SK-N-SH treated with all-trans-retinoic acid at 6 μM for 48 hours (cell line): ENCODE measurements around the gene LMTK2.

Experiments
- ATAC-seq: fragments of 200-7000 bp; cut with Tn5 transposase; 3 replicates; pipeline ENCODE4 v1.9.1; 2020; ENCODE audit warnings: mild to moderate bottlenecking, moderate library complexity
- ARNTL ChIP-seq: fragments of 450-650 bp; formaldehyde crosslinking; IDR thresholded peaks from 2 replicates; pipeline ENCODE4 v1.5.0; 2020; ENCODE audit warnings: low read depth, mild to moderate bottlenecking, moderate library complexity, borderline replicate concordance
- BACH2 ChIP-seq: fragments of 250-450 bp; sonication (Bioruptor Pico); IDR thresholded peaks from 2 replicates; pipeline ENCODE4 v1.9.0; 2021; ENCODE audit warnings: mild to moderate bottlenecking, borderline replicate concordance
- CSDC2 ChIP-seq: fragments of 250-450 bp; sonication (Bioruptor Pico); IDR thresholded peaks from 2 replicates; pipeline ENCODE4 v1.5.0; 2020; ENCODE audit warnings: mild to moderate bottlenecking, moderate library complexity
- ESRRG ChIP-seq: fragments of 250-450 bp; sonication (Bioruptor Pico); IDR thresholded peaks from 2 replicates; pipeline ENCODE4 v1.6.1; 2021; ENCODE audit warnings: mild to moderate bottlenecking
- GLIS3 ChIP-seq: fragments of 250-450 bp; sonication (Bioruptor Pico); IDR thresholded peaks from 2 replicates; pipeline ENCODE4 v1.5.0; 2020; ENCODE audit warnings: mild to moderate bottlenecking, moderate library complexity
- ISL1 ChIP-seq: fragments of 250-450 bp; sonication (Bioruptor Pico); IDR thresholded peaks from 2 replicates; pipeline ENCODE4 v2.1.2; 2022; ENCODE audit warnings: mild to moderate bottlenecking, moderate library complexity
- OSR1 ChIP-seq: fragments of 250-450 bp; sonication (Bioruptor Pico); IDR thresholded peaks from 2 replicates; pipeline ENCODE4 v1.8.0; 2022; ENCODE audit warnings: moderate library complexity, mild to moderate bottlenecking, inconsistent platforms
- PPARA ChIP-seq: fragments of 250-450 bp; sonication (Bioruptor Pico); IDR thresholded peaks from 2 replicates; pipeline ENCODE4 v1.5.0; 2020; ENCODE audit warnings: mild to moderate bottlenecking, borderline replicate concordance
- SNAI2 ChIP-seq: fragments of 250-450 bp; sonication (Bioruptor Pico); IDR thresholded peaks from 2 replicates; pipeline ENCODE4 v1.5.0; 2020; ENCODE audit warnings: mild to moderate bottlenecking, moderate library complexity
- TCF4 ChIP-seq: fragments of 250-450 bp; sonication (Bioruptor Pico); IDR thresholded peaks from 2 replicates; pipeline ENCODE4 v1.8.0; 2021; ENCODE audit warnings: mild to moderate bottlenecking, moderate library complexity, borderline replicate concordance
- TOX ChIP-seq: fragments of 250-450 bp; sonication (Bioruptor Pico); IDR thresholded peaks from 2 replicates; pipeline ENCODE4 v1.8.0; 2021; ENCODE audit warnings: mild to moderate bottlenecking, moderate library complexity, borderline replicate concordance
- ZC3H10 ChIP-seq: fragments of 250-450 bp; sonication (Bioruptor Pico); IDR thresholded peaks from 2 replicates; pipeline ENCODE4 v1.5.1; 2021; ENCODE audit warnings: mild to moderate bottlenecking, moderate library complexity
- ZFP30 ChIP-seq: fragments of 450-650 bp; formaldehyde crosslinking; IDR thresholded peaks from 2 replicates; pipeline ENCODE4 v1.5.0; 2022; ENCODE audit warnings: mild to moderate bottlenecking, moderate library complexity
- ZNF565 ChIP-seq: fragments of 450-650 bp; formaldehyde crosslinking; conservative IDR thresholded peaks from 2 replicates; pipeline ENCODE4 v1.5.0; 2020; ENCODE audit warnings: low read depth, mild to moderate bottlenecking, moderate library complexity
- ZNF8 ChIP-seq: fragments of 450-650 bp; formaldehyde crosslinking; IDR thresholded peaks from 2 replicates; pipeline ENCODE4 v1.5.0; 2020; ENCODE audit warnings: mild to moderate bottlenecking, moderate library complexity
- TF ChIP-seq, protein P1 (sequence below): fragments of 250-450 bp; sonication (Bioruptor Pico); IDR thresholded peaks from 2 replicates; pipeline ENCODE4 v1.8.0; 2020; ENCODE audit warnings: mild to moderate bottlenecking, moderate library complexity, borderline replicate concordance
- TF ChIP-seq, protein P2 (sequence below): fragments of 250-450 bp; sonication (Bioruptor Pico); IDR thresholded peaks from 2 replicates; pipeline ENCODE4 v1.8.0; 2021; ENCODE audit warnings: low read depth, mild to moderate bottlenecking, moderate library complexity, borderline replicate concordance
- TF ChIP-seq, protein P3 (sequence below): fragments of 250-450 bp; sonication (Bioruptor Pico); IDR thresholded peaks from 2 replicates; pipeline ENCODE4 v1.5.1; 2020; ENCODE audit warnings: low read depth, mild to moderate bottlenecking, moderate library complexity

LMTK2 gene

DNA sequence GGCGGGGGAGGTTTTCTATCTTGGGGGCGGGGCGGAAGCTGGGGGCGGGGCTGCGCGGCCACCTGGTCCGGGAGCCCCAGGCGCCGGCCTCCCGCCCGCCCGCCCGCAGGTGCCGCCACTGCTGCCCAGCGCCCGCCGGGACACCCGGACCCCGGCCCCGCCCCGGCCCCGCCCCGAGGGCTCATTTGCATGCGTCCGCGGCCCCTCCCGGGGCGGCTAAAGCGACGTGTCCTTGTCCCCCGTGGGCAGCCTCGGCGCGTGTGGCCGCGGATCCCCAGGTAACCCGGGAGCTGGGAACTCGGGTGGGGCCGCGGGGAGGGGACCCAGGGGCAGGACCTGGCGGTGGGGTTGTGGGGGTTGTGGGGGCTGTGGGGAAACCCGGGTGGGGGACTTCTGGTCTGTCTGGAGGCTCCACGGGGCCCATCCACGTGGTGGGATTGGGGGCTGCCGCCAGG, 104.6 kb downstream of the LMTK2 start, which contains the start of gene BHLHA15:
Gene BHLHA15 (plus strand): TSS at position 219 of the 455 bp plus-strand sequence. CDS start 871 bp downstream, outside the sequence.
- peak; percentile 17; the same call in 2 of the 3 replicates for ATAC-seq
- TF ChIP-seq, protein P1, sequence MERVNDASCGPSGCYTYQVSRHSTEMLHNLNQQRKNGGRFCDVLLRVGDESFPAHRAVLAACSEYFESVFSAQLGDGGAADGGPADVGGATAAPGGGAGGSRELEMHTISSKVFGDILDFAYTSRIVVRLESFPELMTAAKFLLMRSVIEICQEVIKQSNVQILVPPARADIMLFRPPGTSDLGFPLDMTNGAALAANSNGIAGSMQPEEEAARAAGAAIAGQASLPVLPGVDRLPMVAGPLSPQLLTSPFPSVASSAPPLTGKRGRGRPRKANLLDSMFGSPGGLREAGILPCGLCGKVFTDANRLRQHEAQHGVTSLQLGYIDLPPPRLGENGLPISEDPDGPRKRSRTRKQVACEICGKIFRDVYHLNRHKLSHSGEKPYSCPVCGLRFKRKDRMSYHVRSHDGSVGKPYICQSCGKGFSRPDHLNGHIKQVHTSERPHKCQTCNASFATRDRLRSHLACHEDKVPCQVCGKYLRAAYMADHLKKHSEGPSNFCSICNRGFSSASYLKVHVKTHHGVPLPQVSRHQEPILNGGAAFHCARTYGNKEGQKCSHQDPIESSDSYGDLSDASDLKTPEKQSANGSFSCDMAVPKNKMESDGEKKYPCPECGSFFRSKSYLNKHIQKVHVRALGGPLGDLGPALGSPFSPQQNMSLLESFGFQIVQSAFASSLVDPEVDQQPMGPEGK (CRISPR knock-in tag): no peak
- TF ChIP-seq, protein P2, sequence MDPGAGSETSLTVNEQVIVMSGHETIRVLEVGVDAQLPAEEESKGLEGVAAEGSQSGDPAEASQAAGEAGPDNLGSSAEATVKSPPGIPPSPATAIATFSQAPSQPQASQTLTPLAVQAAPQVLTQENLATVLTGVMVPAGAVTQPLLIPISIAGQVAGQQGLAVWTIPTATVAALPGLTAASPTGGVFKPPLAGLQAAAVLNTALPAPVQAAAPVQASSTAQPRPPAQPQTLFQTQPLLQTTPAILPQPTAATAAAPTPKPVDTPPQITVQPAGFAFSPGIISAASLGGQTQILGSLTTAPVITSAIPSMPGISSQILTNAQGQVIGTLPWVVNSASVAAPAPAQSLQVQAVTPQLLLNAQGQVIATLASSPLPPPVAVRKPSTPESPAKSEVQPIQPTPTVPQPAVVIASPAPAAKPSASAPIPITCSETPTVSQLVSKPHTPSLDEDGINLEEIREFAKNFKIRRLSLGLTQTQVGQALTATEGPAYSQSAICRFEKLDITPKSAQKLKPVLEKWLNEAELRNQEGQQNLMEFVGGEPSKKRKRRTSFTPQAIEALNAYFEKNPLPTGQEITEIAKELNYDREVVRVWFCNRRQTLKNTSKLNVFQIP (CRISPR knock-in tag): no peak
- TF ChIP-seq PPARA (CRISPR knock-in tag): no peak
- TF ChIP-seq ARNTL (CRISPR knock-in tag): no peak
- TF ChIP-seq ZNF8: no peak
- no peak for TF ChIP-seq CSDC2 (CRISPR knock-in tag)
- TF ChIP-seq, protein P3, sequence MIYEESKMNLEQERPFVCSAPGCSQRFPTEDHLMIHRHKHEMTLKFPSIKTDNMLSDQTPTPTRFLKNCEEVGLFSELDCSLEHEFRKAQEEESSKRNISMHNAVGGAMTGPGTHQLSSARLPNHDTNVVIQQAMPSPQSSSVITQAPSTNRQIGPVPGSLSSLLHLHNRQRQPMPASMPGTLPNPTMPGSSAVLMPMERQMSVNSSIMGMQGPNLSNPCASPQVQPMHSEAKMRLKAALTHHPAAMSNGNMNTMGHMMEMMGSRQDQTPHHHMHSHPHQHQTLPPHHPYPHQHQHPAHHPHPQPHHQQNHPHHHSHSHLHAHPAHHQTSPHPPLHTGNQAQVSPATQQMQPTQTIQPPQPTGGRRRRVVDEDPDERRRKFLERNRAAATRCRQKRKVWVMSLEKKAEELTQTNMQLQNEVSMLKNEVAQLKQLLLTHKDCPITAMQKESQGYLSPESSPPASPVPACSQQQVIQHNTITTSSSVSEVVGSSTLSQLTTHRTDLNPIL: no peak
- no peak for TF ChIP-seq ZFP30 (CRISPR knock-in tag)
- no peak for TF ChIP-seq BACH2
- TF ChIP-seq GLIS3 (CRISPR knock-in tag): no peak
- no peak for TF ChIP-seq TCF4 (CRISPR knock-in tag)
- TF ChIP-seq ISL1 (CRISPR knock-in tag): no peak
- TF ChIP-seq ZNF565 (CRISPR knock-in tag): no peak
- TF ChIP-seq TOX (CRISPR knock-in tag): no peak
- TF ChIP-seq ESRRG: no peak
- TF ChIP-seq ZC3H10 (CRISPR knock-in tag): no peak
- TF ChIP-seq SNAI2 (CRISPR knock-in tag): no peak

DNA sequence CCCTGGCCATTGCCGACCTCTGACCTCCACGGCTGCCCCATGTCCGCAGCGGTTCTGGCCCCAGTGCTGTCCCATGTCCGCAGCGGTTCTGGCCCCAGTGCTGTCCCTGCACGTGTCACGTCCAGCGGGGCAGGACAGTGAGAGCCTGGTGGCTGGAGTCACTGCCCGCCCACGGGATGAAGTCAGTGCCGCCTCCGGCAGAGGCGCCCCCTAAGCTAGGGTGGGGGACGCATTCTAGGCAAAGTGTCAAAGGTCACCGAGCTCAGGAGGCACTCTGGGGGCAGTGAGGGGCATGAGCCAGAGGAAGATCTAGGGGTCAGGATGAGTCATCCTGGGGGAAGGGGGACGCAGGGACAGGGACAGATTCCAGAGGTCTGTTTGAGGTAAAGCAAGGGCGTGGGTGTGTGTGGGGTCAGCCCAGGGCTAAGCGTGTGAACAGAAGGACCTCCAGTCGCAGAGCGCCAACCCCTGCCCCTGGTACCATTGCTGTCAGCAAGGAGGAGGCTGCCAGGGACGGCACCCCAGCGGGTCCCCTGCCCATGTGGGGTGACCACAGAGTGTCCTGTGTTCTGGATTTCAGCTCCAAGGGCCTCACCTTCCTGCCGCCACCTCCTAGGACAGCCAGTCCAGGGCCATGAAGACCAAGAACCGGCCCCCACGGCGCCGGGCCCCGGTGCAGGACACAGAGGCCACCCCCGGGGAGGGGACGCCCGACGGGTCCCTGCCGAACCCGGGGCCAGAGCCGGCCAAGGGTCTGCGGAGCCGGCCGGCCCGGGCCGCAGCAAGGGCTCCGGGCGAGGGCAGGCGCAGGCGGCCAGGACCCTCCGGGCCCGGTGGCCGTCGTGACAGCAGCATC, 105.2 kb downstream of the LMTK2 start:
- ATAC-seq: peak; percentile 7
- TF ChIP-seq, protein P2 (CRISPR knock-in tag): no peak
- no peak for TF ChIP-seq ZNF565 (CRISPR knock-in tag)
- TF ChIP-seq ZC3H10 (CRISPR knock-in tag): no peak
- TF ChIP-seq TOX (CRISPR knock-in tag): no peak
- TF ChIP-seq ESRRG: no peak
- TF ChIP-seq ZNF8: no peak
- TF ChIP-seq, protein P3: no peak
- no peak for TF ChIP-seq ZFP30 (CRISPR knock-in tag)
- TF ChIP-seq PPARA (CRISPR knock-in tag): no peak
- TF ChIP-seq BACH2: no peak
- TF ChIP-seq, protein P1 (CRISPR knock-in tag): no peak
- TF ChIP-seq CSDC2 (CRISPR knock-in tag): no peak
- no peak for TF ChIP-seq ISL1 (CRISPR knock-in tag)
- no peak for TF ChIP-seq GLIS3 (CRISPR knock-in tag)
- TF ChIP-seq OSR1 (CRISPR knock-in tag): no peak
- no peak for TF ChIP-seq TCF4 (CRISPR knock-in tag)
